ENCODE results near the gene LRRC3B.

Gene LRRC3B, protein sequence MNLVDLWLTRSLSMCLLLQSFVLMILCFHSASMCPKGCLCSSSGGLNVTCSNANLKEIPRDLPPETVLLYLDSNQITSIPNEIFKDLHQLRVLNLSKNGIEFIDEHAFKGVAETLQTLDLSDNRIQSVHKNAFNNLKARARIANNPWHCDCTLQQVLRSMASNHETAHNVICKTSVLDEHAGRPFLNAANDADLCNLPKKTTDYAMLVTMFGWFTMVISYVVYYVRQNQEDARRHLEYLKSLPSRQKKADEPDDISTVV

DNA sequence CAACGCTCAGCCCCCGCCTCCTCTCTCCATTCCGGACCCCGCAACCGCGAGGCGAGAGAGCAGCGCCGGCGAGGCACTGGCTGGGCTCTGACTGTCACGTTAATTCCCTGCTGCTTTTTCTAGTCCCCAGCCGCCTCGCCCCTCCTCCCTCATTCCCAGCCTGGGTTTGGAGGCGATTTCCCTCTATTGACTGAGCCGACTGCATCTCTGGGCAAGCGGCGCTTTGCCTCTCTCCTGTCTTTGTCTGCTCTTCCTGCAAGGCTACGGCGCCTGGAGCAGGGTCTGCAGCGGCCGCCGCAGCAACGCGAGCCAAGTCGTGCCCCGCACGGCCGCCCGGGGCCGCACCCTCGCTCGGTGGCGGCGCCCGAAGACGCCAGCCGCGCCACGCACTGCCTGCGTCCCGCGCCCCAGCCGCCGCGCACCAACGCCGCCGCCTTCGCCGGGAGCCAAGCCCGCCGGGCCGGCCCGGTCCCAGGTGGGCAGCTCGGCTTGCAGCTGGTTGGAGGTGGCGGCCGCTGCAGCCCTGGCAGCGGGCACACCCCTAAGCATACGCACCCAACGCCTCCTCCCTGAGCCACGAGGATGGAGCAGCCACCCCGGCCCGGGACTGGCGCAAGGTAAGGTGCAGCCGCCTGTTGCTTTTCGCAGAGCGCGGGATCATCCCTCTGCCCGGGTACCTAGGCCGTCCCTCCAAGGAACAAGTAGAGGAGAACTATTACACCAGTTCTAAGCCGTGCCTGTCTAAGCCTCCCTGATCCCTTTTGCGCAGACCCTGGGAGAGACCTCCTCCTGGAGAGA, at the start of gene LRRC3B:
Gene LRRC3B (plus strand): TSS at position 152 of the 798 bp plus-strand sequence. CDS start 86,901 bp downstream, outside the sequence.
- Histone ChIP-seq H3K36me3 (ENCODE audit: insufficient read depth, low read length) (no peaks in the 10 kb centered on the region), H3F3A (ENCODE audit: low read depth) (no peaks in the 10 kb centered on the region), H3K27me3 (ENCODE audit: insufficient read depth, low read length, poor library complexity, severe bottlenecking) (no peaks in the 10 kb centered on the region), H3K4me2 (ENCODE audit: low read depth, low read length, poor library complexity, severe bottlenecking) (no peak within 1 kb of the TSS), H3K4me3 (ENCODE audit: low read length, poor library complexity, severe bottlenecking) (no peak within 1 kb of the TSS), H3K9ac (ENCODE audit: low read depth, low read length, poor library complexity, severe bottlenecking) (no peak within 1 kb of the TSS), H4K20me1 (ENCODE audit: insufficient read depth, low read length, poor library complexity, severe bottlenecking) (no peaks in the 10 kb centered on the region), H2AFZ (ENCODE audit: low read length) (no peak within 1 kb of the TSS), H3K9me2 (replicated peaks; ENCODE audit: low read depth, low read length) (no peaks in the 10 kb centered on the region), H3K4me1 (ENCODE audit: insufficient read depth, low read length, poor library complexity, severe bottlenecking) (no peaks in the 10 kb centered on the region), H3K79me2 (ENCODE audit: insufficient read depth, low read length) (no peaks in the 10 kb centered on the region), H3K9me3 (ENCODE audit: insufficient read depth, low read depth, low read length) (no peaks in the 10 kb centered on the region; the same call in 1 of the 2 replicates)
- no peak for TF ChIP-seq CTCF (conservative IDR thresholded peaks at IDR 0.05; ENCODE audit: low read length)
- no peak for TF ChIP-seq EZH2phosphoT487 (IDR thresholded peaks at IDR 0.05; ENCODE audit: borderline replicate concordance)

GRCh38 chr3:26574766-26575165, 47.8 kb upstream of the LRRC3B start:
- H3K27me3 ChIP-seq (ENCODE audit: insufficient read depth, low read length, poor library complexity, severe bottlenecking): no peaks in the 10 kb centered on the region
- no peak overlapping the region for H3K4me3 ChIP-seq (ENCODE audit: low read length, poor library complexity, severe bottlenecking)
- no peaks in the 10 kb centered on the region for H3F3A ChIP-seq (ENCODE audit: low read depth)
- H3K9ac ChIP-seq (ENCODE audit: low read depth, low read length, poor library complexity, severe bottlenecking): no peak overlapping the region
- no peaks in the 10 kb centered on the region for H3K9me3 ChIP-seq (ENCODE audit: insufficient read depth, low read depth, low read length)
- no peak for TF ChIP-seq EZH2phosphoT487 (IDR thresholded peaks at IDR 0.05; ENCODE audit: borderline replicate concordance)
- TF ChIP-seq CTCF (conservative IDR thresholded peaks at IDR 0.05; ENCODE audit: low read length): no peak
- no peaks in the 10 kb centered on the region for H4K20me1 ChIP-seq (ENCODE audit: insufficient read depth, low read length, poor library complexity, severe bottlenecking)
- no peak overlapping the region for H2AFZ ChIP-seq (ENCODE audit: low read length)
- no peaks in the 10 kb centered on the region for H3K36me3 ChIP-seq (ENCODE audit: insufficient read depth, low read length)
- no peak overlapping the region for H3K4me2 ChIP-seq (ENCODE audit: low read depth, low read length, poor library complexity, severe bottlenecking)
- H3K4me1 ChIP-seq (ENCODE audit: insufficient read depth, low read length, poor library complexity, severe bottlenecking): no peaks in the 10 kb centered on the region
- H3K79me2 ChIP-seq (ENCODE audit: insufficient read depth, low read length): no peaks in the 10 kb centered on the region
- H3K9me2 ChIP-seq (replicated peaks; ENCODE audit: low read depth, low read length): no peaks in the 10 kb centered on the region

- Histone ChIP-seq H3K36me3 (ENCODE audit: insufficient read depth, low read length) (no peaks in the 10 kb centered on the region), H4K20me1 (ENCODE audit: insufficient read depth, low read length, poor library complexity, severe bottlenecking) (no peaks in the 10 kb centered on the region), H3K9me3 (ENCODE audit: insufficient read depth, low read depth, low read length) (no peaks in the 10 kb centered on the region), H3K79me2 (ENCODE audit: insufficient read depth, low read length) (no peaks in the 10 kb centered on the region), H3K9me2 (replicated peaks; ENCODE audit: low read depth, low read length) (no peaks in the 10 kb centered on the region), H3K9ac (ENCODE audit: low read depth, low read length, poor library complexity, severe bottlenecking) (no peak overlapping the region), H3K27me3 (ENCODE audit: insufficient read depth, low read length, poor library complexity, severe bottlenecking) (no peaks in the 10 kb centered on the region), H3K4me2 (ENCODE audit: low read depth, low read length, poor library complexity, severe bottlenecking) (no peak overlapping the region), H3F3A (ENCODE audit: low read depth) (no peaks in the 10 kb centered on the region), H2AFZ (ENCODE audit: low read length) (no peak overlapping the region), H3K4me3 (ENCODE audit: low read length, poor library complexity, severe bottlenecking) (no peak overlapping the region), H3K4me1 (ENCODE audit: insufficient read depth, low read length, poor library complexity, severe bottlenecking) (no peaks in the 10 kb centered on the region)
- TF ChIP-seq CTCF (conservative IDR thresholded peaks at IDR 0.05; ENCODE audit: low read length) (no peak), EZH2phosphoT487 (IDR thresholded peaks at IDR 0.05; ENCODE audit: borderline replicate concordance) (no peak)
Measured at GRCh38 chr3:26579116-26579515, 43.5 kb upstream of the LRRC3B start.
